ENCODE data around the gene ACAA2. TPM values are rescaled to one million over a fixed set of nuclear protein-coding genes. Genes with fewer than 3 reads are reported as not detected.

ACAA2 gene
- total RNA-seq, 1 donor from 2014 or later = 50.6 TPM

DNA sequence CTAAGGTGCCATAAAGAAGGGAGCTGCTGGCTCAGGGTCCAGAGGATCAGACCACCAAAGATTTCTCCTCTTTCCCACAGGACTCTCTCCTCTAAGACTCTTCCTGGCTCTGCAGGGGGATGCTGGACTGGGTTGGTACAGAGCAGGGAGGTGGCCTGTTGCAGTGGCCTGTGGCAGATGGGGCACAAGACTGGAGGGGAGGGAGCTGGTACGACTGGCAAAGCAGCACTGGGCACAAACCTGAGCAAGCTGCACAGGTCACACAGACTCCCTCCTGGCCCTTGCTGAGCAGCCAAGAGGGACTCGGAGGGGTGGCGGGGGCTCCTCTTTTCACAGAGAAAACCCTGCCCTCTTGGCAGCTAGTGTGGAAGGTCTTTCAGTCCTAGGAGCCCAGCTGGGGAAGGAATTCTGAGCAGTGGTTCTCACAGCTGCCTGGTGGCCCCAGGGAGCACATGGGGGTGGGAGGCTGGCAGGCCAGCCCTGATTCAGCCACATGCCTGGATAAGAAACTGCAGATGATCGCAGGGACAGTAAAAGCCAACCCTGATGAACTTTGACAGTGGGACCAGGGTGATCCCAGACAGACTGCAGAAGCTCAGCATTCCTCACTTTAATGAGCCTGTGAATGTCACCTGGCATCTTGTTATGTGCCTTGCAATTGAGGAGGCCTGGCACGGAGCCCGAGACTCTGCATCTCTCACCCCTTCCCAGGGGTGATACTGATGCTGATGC, 32.5 kb upstream of the ACAA2 start:
- TF ChIP-seq POLR2AphosphoS5 (IDR thresholded peaks at IDR 0.05; ENCODE audit: insufficient read depth in 1 of 2, low read depth in 1 of 2) (no peak), POLR2A (IDR thresholded peaks at IDR 0.05) (no peak)
- TF ChIP-seq, protein P1, sequence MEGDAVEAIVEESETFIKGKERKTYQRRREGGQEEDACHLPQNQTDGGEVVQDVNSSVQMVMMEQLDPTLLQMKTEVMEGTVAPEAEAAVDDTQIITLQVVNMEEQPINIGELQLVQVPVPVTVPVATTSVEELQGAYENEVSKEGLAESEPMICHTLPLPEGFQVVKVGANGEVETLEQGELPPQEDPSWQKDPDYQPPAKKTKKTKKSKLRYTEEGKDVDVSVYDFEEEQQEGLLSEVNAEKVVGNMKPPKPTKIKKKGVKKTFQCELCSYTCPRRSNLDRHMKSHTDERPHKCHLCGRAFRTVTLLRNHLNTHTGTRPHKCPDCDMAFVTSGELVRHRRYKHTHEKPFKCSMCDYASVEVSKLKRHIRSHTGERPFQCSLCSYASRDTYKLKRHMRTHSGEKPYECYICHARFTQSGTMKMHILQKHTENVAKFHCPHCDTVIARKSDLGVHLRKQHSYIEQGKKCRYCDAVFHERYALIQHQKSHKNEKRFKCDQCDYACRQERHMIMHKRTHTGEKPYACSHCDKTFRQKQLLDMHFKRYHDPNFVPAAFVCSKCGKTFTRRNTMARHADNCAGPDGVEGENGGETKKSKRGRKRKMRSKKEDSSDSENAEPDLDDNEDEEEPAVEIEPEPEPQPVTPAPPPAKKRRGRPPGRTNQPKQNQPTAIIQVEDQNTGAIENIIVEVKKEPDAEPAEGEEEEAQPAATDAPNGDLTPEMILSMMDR (IDR thresholded peaks at IDR 0.05) = no peak
- peak in 1 of 2 donors; percentile 88 for DNase-seq (ENCODE audit: extremely low spot score in 2 of 2)
- intact Hi-C loops (cut with DNase I) = no loop called here

DNA sequence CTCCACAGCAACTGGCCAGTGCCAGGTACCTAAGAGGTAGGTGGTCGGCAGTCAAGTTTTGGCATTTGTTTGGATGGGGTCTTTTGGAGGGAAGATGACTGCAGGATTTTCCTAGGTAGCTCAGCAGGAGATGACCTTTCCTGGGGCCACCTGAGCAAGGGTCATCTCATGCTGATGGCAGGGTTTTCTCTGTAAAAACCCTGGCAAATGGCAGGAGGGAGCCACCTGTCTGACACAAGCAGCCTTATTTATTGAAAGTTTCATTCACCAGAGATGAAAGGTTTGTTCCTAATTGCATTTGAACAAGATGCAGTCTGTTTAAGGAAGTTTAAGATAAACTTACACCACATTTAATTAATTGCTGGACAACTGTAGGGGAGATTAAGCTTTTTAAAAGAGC, 31.6 kb upstream of the ACAA2 start:
- Histone ChIP-seq H3K27ac (no peak overlapping the region), H3K36me3 (no peaks in the 10 kb centered on the region), H3K9me3 (no peaks in the 10 kb centered on the region), H3K4me1 (peaks cover 10% of the 10 kb centered on the region), H3K27me3 (no peaks in the 10 kb centered on the region), H3K4me3 (no peak overlapping the region)
- intact Hi-C loops (cut with DNase I) = no loop called here
- no peak for DNase-seq (ENCODE audit: extremely low spot score in 2 of 2)
- TF ChIP-seq POLR2A (IDR thresholded peaks at IDR 0.05) = no peak
- TF ChIP-seq, protein P1 (IDR thresholded peaks at IDR 0.05) = no peak
- no peak for TF ChIP-seq POLR2AphosphoS5 (IDR thresholded peaks at IDR 0.05; ENCODE audit: insufficient read depth in 1 of 2, low read depth in 1 of 2)

More for the DNA sequence above, 32.5 kb upstream of the ACAA2 start:
- Histone ChIP-seq H3K9me3 (no peaks in the 10 kb centered on the region), H3K4me1 (peaks cover 10% of the 10 kb centered on the region), H3K36me3 (no peaks in the 10 kb centered on the region), H3K27ac (no peak overlapping the region), H3K27me3 (no peaks in the 10 kb centered on the region), H3K4me3 (no peak overlapping the region)

DNA sequence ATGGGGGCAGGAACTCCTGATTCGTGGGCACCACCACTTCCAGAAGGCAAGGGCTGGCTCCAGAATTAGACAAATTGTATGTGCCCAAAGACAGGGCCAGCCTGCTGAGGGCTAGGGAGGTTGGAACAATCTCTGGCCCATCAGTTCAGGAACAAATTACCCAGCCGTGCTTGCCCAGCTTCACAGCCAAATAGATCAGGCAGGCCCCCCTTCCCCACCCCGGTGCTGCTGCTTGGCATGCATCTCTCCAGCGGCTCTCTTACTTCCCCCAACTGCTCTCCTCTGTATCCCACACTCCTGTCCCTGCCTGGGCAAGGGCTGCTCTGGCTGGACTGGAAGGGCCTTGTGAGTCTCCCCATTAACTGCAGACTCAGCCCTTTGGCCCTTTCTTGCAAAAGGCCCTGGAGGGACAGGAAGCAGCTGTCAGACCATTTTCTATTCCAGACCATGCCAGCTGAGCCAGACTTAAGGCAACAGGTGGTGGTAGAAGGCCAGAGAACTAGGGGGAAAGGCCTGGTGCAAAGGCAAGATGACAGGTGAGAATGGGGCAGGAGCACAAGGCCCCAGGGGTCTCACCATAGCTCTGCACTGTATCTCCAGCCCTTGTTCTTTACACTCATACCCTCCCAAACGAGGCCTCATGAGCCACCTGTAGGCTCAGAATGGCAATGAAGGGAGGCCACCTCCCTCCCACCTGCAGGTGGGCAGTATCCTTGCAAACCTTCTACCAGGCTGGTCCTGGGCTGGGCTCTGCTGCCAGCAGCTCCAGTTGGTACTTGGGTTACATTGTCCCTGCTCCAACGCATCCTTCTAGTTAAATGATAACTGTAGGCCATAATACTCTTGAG, 30.7 kb upstream of the ACAA2 start:
- H3K36me3 ChIP-seq = no peaks in the 10 kb centered on the region
- no peak overlapping the region for H3K27ac ChIP-seq
- no peaks in the 10 kb centered on the region for H3K9me3 ChIP-seq
- no peaks in the 10 kb centered on the region for H3K27me3 ChIP-seq
- TF ChIP-seq POLR2AphosphoS5 (IDR thresholded peaks at IDR 0.05; ENCODE audit: insufficient read depth in 1 of 2, low read depth in 1 of 2) = no peak
- no peak for TF ChIP-seq POLR2A (IDR thresholded peaks at IDR 0.05)
- TF ChIP-seq, protein P1 (IDR thresholded peaks at IDR 0.05) = no peak
- H3K4me1 ChIP-seq = peaks cover 10% of the 10 kb centered on the region
- peak; percentile 74 to 84 for DNase-seq (ENCODE audit: extremely low spot score in 2 of 2)
- intact Hi-C loops (cut with DNase I) = no loop called here
- H3K4me3 ChIP-seq = no peak overlapping the region

DNA sequence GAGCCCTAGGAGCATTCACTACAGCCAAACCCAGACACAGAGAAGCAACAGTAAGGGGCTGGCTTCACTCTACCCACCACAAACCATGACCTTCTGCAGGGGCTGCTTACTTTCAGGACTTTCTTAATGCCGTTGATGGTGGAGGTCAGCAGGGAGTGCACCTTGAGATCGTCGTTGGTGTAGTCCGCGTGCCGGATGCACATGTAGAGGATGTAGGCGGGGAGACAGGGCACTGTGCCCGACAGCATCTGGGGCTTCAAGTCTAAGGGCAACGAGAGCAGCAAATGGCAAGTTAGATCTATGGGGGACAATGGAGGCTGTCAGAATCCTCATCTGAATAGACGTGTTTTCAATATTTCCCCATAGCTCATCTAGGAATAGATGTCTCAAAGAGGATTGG, 29.8 kb upstream of the ACAA2 start:
- peak in 1 of 2 donors; percentile 40 for DNase-seq (ENCODE audit: extremely low spot score in 2 of 2)
- H3K27ac ChIP-seq = no peak overlapping the region
- H3K4me3 ChIP-seq = no peak overlapping the region
- no peaks in the 10 kb centered on the region for H3K36me3 ChIP-seq
- H3K4me1 ChIP-seq = peaks cover 10% of the 10 kb centered on the region
- TF ChIP-seq POLR2AphosphoS5 (IDR thresholded peaks at IDR 0.05; ENCODE audit: insufficient read depth in 1 of 2, low read depth in 1 of 2) = no peak
- no peak for TF ChIP-seq POLR2A (IDR thresholded peaks at IDR 0.05)
- TF ChIP-seq, protein P1 (IDR thresholded peaks at IDR 0.05) = no peak
- H3K27me3 ChIP-seq = no peaks in the 10 kb centered on the region
- intact Hi-C loops (cut with DNase I) = no loop called here
- H3K9me3 ChIP-seq = no peaks in the 10 kb centered on the region
